ENCODE data around the gene ZNF512.

- no peak for TF ChIP-seq CTCF (IDR thresholded peaks at IDR 0.05)
- TF ChIP-seq GATA2 (CRISPR knock-in tag; IDR thresholded peaks at IDR 0.05), result no peak
- TF ChIP-seq TEAD4 (IDR thresholded peaks at IDR 0.05; ENCODE audit: borderline replicate concordance, insufficient read depth), result peak; percentile 96
- TF ChIP-seq SMC3 (IDR thresholded peaks at IDR 0.05; ENCODE audit: low read depth, low read length), result no peak
- TF ChIP-seq POLR2AphosphoS5 (IDR thresholded peaks at IDR 0.05; ENCODE audit: low read depth, low read length), result peak; percentile 76; the same call in 1 of the 2 replicates
- 0 out of 2 replicates have a peak, but pooled peaks have one; percentile 24 for TF ChIP-seq YY1 (IDR thresholded peaks at IDR 0.05; ENCODE audit: low read depth)
- TF ChIP-seq EP300 (IDR thresholded peaks at IDR 0.05; ENCODE audit: borderline replicate concordance in 1 of 2, low read depth in 1 of 2, low read length in 1 of 2), result peak; percentile 22 to 85; a peak in 2 of 4 replicates
- TF ChIP-seq USF2 (IDR thresholded peaks at IDR 0.05; ENCODE audit: borderline replicate concordance, low read depth, low read length), result no peak
- TF ChIP-seq GABPA (IDR thresholded peaks at IDR 0.05; ENCODE audit: low read depth), result 0 out of 2 replicates have a peak, but pooled peaks have one; percentile 36
- TF ChIP-seq NFIC (IDR thresholded peaks at IDR 0.05; ENCODE audit: borderline replicate concordance), result peak; percentile 96
- no peak for TF ChIP-seq RFX5 (IDR thresholded peaks at IDR 0.05; ENCODE audit: low read length)
- TF ChIP-seq, protein P1, sequence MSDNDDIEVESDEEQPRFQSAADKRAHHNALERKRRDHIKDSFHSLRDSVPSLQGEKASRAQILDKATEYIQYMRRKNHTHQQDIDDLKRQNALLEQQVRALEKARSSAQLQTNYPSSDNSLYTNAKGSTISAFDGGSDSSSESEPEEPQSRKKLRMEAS (IDR thresholded peaks at IDR 0.05; ENCODE audit: low read depth), result peak; percentile 65; the same call in 1 of the 2 replicates
These were observed 40.1 kb downstream of the ZNF512 start for GRCh38 chr2:27622921-27623384.
